HEK293 (cell line): ENCODE results near the gene OR6P1.

Source experiments
- CTCF ChIA-PET: fragments of 350-600 bp; formaldehyde crosslinking; extraction: SDS; loops from one replicate; lab custom pipeline; 2021; ENCODE audit warnings: antibody characterized with exemption; lab: Yijun Ruan, JAX
- POLR2A ChIA-PET: fragments of 300-600 bp; formaldehyde crosslinking; extraction: SDS; loops from one replicate; lab custom pipeline; 2020; ENCODE audit warnings: antibody characterized with exemption, inconsistent platforms; lab: Yijun Ruan, JAX
- H3K27ac ChIP-seq: fragments of 200-500 bp; sonication (Bioruptor generic); 2 replicates; pipeline ENCODE4 v1.5.1; 2014; ENCODE audit warnings: low read depth, low read length, control low read depth, inconsistent platforms; ENCODE audit errors: extremely low read depth
- H3K36me3 ChIP-seq, 2 experiments: fragments of 200-500 bp in 1 of 2; sonication (Bioruptor generic) in 1 of 2; 1 replicate in 1 of 2; 2 replicates in 1 of 2; pipeline ENCODE4 v1.5.1; 2014 to 2017; ENCODE audit warnings: inconsistent platforms in 2 of 2, low read length in 2 of 2; ENCODE audit not compliant: control insufficient read depth in 2 of 2, insufficient read depth in 1 of 2
- H3K4me1 ChIP-seq: fragments of 200-500 bp; sonication (Bioruptor generic); 2 replicates; pipeline ENCODE4 v1.5.1; 2014; ENCODE audit warnings: mild to moderate bottlenecking, low read length, inconsistent platforms; ENCODE audit not compliant: control insufficient read depth, insufficient read depth
- H3K4me3 ChIP-seq: 2 replicates; pipeline ENCODE4 v1.5.1; 2011; ENCODE audit warnings: low read depth, mild to moderate bottlenecking, control low read depth, low read length, moderate library complexity
- H3K9me3 ChIP-seq: fragments of 200-500 bp; sonication (Bioruptor generic); 2 replicates; pipeline ENCODE4 v1.5.1; 2014; ENCODE audit warnings: low read depth, low read length, inconsistent platforms; ENCODE audit not compliant: control insufficient read depth, insufficient read depth
- FEZF1 ChIP-seq: fragments of 450-650 bp; formaldehyde crosslinking; IDR thresholded peaks from 2 replicates; pipeline ENCODE4 v1.5.1; 2016; ENCODE audit warnings: missing biosample characterization, missing genetic modification characterization
- MEIS1 ChIP-seq: sonication (generic); formaldehyde crosslinking; IDR thresholded peaks from 2 replicates; pipeline ENCODE4 v1.8.1; 2022; ENCODE audit warnings: missing genetic modification reagents, mild to moderate bottlenecking, borderline replicate concordance
- MYNN ChIP-seq: fragments of 450-650 bp; formaldehyde crosslinking; IDR thresholded peaks from 2 replicates; pipeline ENCODE4 v1.5.1; 2016; ENCODE audit warnings: missing biosample characterization, missing genetic modification characterization, borderline replicate concordance
- OVOL3 ChIP-seq: fragments of 450-650 bp; formaldehyde crosslinking; IDR thresholded peaks from 2 replicates; pipeline ENCODE4 v1.5.1; 2016; ENCODE audit warnings: missing biosample characterization, missing genetic modification characterization
- PRDM2 ChIP-seq: fragments of 450-650 bp; formaldehyde crosslinking; IDR thresholded peaks from 2 replicates; pipeline ENCODE4 v1.5.1; 2016; ENCODE audit warnings: missing biosample characterization, missing genetic modification characterization, borderline replicate concordance
- SCRT2 ChIP-seq: fragments of 450-650 bp; formaldehyde crosslinking; IDR thresholded peaks from 2 replicates; pipeline ENCODE4 v1.5.1; 2016; ENCODE audit warnings: missing biosample characterization, missing genetic modification characterization
- SP7 ChIP-seq: fragments of 450-650 bp; formaldehyde crosslinking; IDR thresholded peaks from 2 replicates; pipeline ENCODE4 v1.5.1; 2016; ENCODE audit warnings: missing biosample characterization, missing genetic modification characterization
- YY1 ChIP-seq: fragments of 450-650 bp; formaldehyde crosslinking; IDR thresholded peaks from 2 replicates; pipeline ENCODE4 v1.5.1; 2018; ENCODE audit warnings: missing biosample characterization, missing genetic modification characterization
- ZFHX2 ChIP-seq: fragments of 450-650 bp; formaldehyde crosslinking; conservative IDR thresholded peaks from 2 replicates; pipeline ENCODE4 v1.5.1; 2016; ENCODE audit warnings: missing biosample characterization, missing genetic modification characterization
- ZFP41 ChIP-seq: fragments of 450-650 bp; formaldehyde crosslinking; IDR thresholded peaks from 2 replicates; pipeline ENCODE4 v1.5.1; 2016; ENCODE audit warnings: missing biosample characterization, missing genetic modification characterization, borderline replicate concordance
- ZNF114 ChIP-seq: fragments of 450-650 bp; formaldehyde crosslinking; IDR thresholded peaks from 2 replicates; pipeline ENCODE4 v1.5.0; 2017; ENCODE audit warnings: missing biosample characterization, missing genetic modification characterization
- ZNF133 ChIP-seq: fragments of 450-650 bp; formaldehyde crosslinking; IDR thresholded peaks from 2 replicates; pipeline ENCODE4 v1.5.1; 2016; ENCODE audit warnings: missing biosample characterization, missing genetic modification characterization
- ZNF157 ChIP-seq: fragments of 450-650 bp; formaldehyde crosslinking; IDR thresholded peaks from 2 replicates; pipeline ENCODE4 v1.5.1; 2016; ENCODE audit warnings: missing biosample characterization, missing genetic modification characterization
- ZNF18 ChIP-seq: fragments of 450-650 bp; formaldehyde crosslinking; IDR thresholded peaks from 2 replicates; pipeline ENCODE4 v1.5.1; 2016; ENCODE audit warnings: missing biosample characterization, missing genetic modification characterization
- ZNF398 ChIP-seq: fragments of 450-650 bp; formaldehyde crosslinking; IDR thresholded peaks from 2 replicates; pipeline ENCODE4 v1.5.1; 2017; ENCODE audit warnings: missing biosample characterization, missing genetic modification characterization
- ZNF449 ChIP-seq: fragments of 450-650 bp; formaldehyde crosslinking; IDR thresholded peaks from 2 replicates; pipeline ENCODE4 v1.5.1; 2017; ENCODE audit warnings: missing biosample characterization, mild to moderate bottlenecking, missing genetic modification characterization, moderate library complexity
- ZNF623 ChIP-seq: fragments of 450-650 bp; formaldehyde crosslinking; IDR thresholded peaks from 2 replicates; pipeline ENCODE4 v1.5.1; 2016; ENCODE audit warnings: missing biosample characterization, missing genetic modification characterization
- ZNF785 ChIP-seq: fragments of 450-650 bp; formaldehyde crosslinking; IDR thresholded peaks from 2 replicates; pipeline ENCODE4 v1.5.1; 2016; ENCODE audit warnings: missing biosample characterization, missing genetic modification characterization
- ZNF830 ChIP-seq: fragments of 450-650 bp; IDR thresholded peaks from 2 replicates; pipeline ENCODE4 v1.5.0; 2018; ENCODE audit warnings: missing biosample characterization, missing genetic modification characterization, low read depth, mild to moderate bottlenecking, moderate library complexity
- ZSCAN16 ChIP-seq: fragments of 450-650 bp; formaldehyde crosslinking; IDR thresholded peaks from 2 replicates; pipeline ENCODE4 v1.5.1; 2016; ENCODE audit warnings: missing biosample characterization, missing genetic modification characterization

The OR6P1 gene

GRCh38 chr1:158520955-158521665 is 49.3 kb downstream of the OR6P1 start:
- no peak for TF ChIP-seq SP7 (tag by site-specific recombination)
- POLR2A ChIA-PET = no interaction called here
- Histone ChIP-seq H3K27ac (no peak overlapping the region), H3K9me3 (no peaks in the 10 kb centered on the region), H3K4me1 (no peaks in the 10 kb centered on the region), H3K36me3 (no peaks in the 10 kb centered on the region), H3K4me3 (no peak overlapping the region)
- CTCF ChIA-PET = no interaction called here

GRCh38 chr1:158520021-158520420 is 50.4 kb downstream of the OR6P1 start:
- TF ChIP-seq ZNF114 (tag by site-specific recombination) = no peak
- TF ChIP-seq OVOL3 = no peak
- no peak for TF ChIP-seq ZNF830
- no peak for TF ChIP-seq ZFHX2 (tag by site-specific recombination)
- TF ChIP-seq MYNN (tag by site-specific recombination) = no peak
- no peak for TF ChIP-seq SCRT2 (tag by site-specific recombination)
- TF ChIP-seq ZNF133 = no peak
- TF ChIP-seq ZNF623 = no peak
- TF ChIP-seq YY1 (tag by site-specific recombination) = no peak
- TF ChIP-seq ZNF18 = no peak
- no peak for TF ChIP-seq FEZF1 (tag by site-specific recombination)
- no peak for TF ChIP-seq ZNF398 (tag by site-specific recombination)
- TF ChIP-seq MEIS1 (CRISPR knock-in tag) = no peak
- no peak for TF ChIP-seq ZNF449
- no peak for TF ChIP-seq ZNF157 (tag by site-specific recombination)
- no peak for TF ChIP-seq ZSCAN16 (tag by site-specific recombination)
- TF ChIP-seq, all 188 proteins: peak for 0
- Histone ChIP-seq H3K4me3 (no peak overlapping the region), H3K27ac (no peak overlapping the region), H3K36me3 (no peaks in the 10 kb centered on the region), H3K9me3 (no peaks in the 10 kb centered on the region), H3K4me1 (no peaks in the 10 kb centered on the region)
- ChIA-PET POLR2A (no interaction called here), CTCF (interaction anchor here (0.6 kb wide), 1 partner anchor 14 kb away, joined by 3 read pairs; no protein-coding TSS in a partner anchor)

- H3K36me3 ChIP-seq = no peaks in the 10 kb centered on the region
- no peak overlapping the region for H3K27ac ChIP-seq
- CTCF ChIA-PET = no interaction called here
- H3K9me3 ChIP-seq = no peaks in the 10 kb centered on the region
- POLR2A ChIA-PET = no interaction called here
- no peaks in the 10 kb centered on the region for H3K4me1 ChIP-seq
- H3K4me3 ChIP-seq = no peak overlapping the region
- no peak for TF ChIP-seq ZFP41 (tag by site-specific recombination)
- TF ChIP-seq PRDM2 (tag by site-specific recombination) = no peak
- no peak for TF ChIP-seq ZNF785 (tag by site-specific recombination)
Observed at GRCh38 chr1:158516966-158517365, 53.4 kb downstream of the OR6P1 start.
